HL-60 (cell line): ENCODE results near the gene PTTG1IP.

Experiments
- CTCF ChIP-seq: IDR thresholded peaks from one replicate; pipeline ENCODE4 v1.5.1; 2011; ENCODE audit warnings: low read length, control low read depth, inconsistent platforms; ENCODE audit not compliant: insufficient read depth
- GABPA ChIP-seq: IDR thresholded peaks from 2 replicates; pipeline ENCODE4 v1.6.1; 2012; ENCODE audit warnings: low read depth

DNA sequence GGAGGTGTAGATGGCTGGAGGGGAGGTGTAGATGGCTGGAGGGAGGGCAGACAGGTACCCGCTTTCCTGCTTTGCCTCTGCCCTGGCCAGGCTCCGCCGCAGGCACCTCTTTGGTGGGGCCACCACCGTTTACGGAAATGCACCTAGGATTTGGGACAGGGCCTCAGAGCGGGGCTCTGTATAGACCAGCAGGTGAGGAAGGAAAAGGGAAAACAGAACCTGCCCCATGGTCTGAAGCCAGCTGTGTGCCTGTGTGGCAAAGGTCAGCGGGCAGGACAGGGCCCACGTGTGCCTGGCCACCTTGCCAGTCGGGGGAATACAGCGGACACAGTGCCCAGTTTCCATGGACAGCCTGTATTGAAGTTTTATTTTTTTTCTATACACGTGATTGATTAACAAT lies 12.1 kb upstream of the PTTG1IP start:
- TF ChIP-seq CTCF = no peak
- no peak for TF ChIP-seq GABPA
